AG08396 (cell line): ENCODE results near the gene AGAP5.

Experiments
- DNase-seq: peaks from one replicate; pipeline ENCODE4 v3.0.0; 2012; ENCODE audit warnings: low spot score, mixed read lengths

AGAP5 gene

GRCh38 chr10:73653701-73654100 lies 44.2 kb downstream of the AGAP5 start:
- no peak for DNase-seq

- DNase-seq, result no peak
Measured at GRCh38 chr10:73653195-73653594, 44.7 kb downstream of the AGAP5 start.

- DNase-seq, result peak; percentile 73
Measured at GRCh38 chr10:73650537-73651331, 47.2 kb downstream of the AGAP5 start.

- DNase-seq, result peak; percentile 67
Measured at GRCh38 chr10:73649876-73650536, 47.9 kb downstream of the AGAP5 start.

GRCh38 chr10:73648975-73649829 lies 48.7 kb downstream of the AGAP5 start:
- peak; percentile 45 for DNase-seq

- DNase-seq, result no peak
Measured at GRCh38 chr10:73647875-73648651, 49.8 kb downstream of the AGAP5 start.

- DNase-seq, result peak; percentile 40
Measured at GRCh38 chr10:73647211-73647874, 50.6 kb downstream of the AGAP5 start.

- DNase-seq, result no peak
Measured at GRCh38 chr10:73646598-73647041, 51.3 kb downstream of the AGAP5 start.

- no peak for DNase-seq
Measured at GRCh38 chr10:73645251-73645650, 52.7 kb downstream of the AGAP5 start.

- no peak for DNase-seq
Measured at GRCh38 chr10:73644767-73645166, 53.1 kb downstream of the AGAP5 start.

- peak; percentile 75 for DNase-seq
Measured at GRCh38 chr10:73644015-73644743, 53.7 kb downstream of the AGAP5 start.

GRCh38 chr10:73643362-73643761 lies 54.5 kb downstream of the AGAP5 start:
- DNase-seq, result no peak

- DNase-seq, result no peak
Measured at GRCh38 chr10:73641328-73642060, 56.4 kb downstream of the AGAP5 start, which contains the start of gene MYOZ1. Gene MYOZ1, minus strand, starts transcription at chr10:73641474. Its CDS starts 1,457 bp downstream, at chr10:73640017.

GRCh38 chr10:73639286-73639685 lies 58.6 kb downstream of the AGAP5 start:
- DNase-seq, result no peak

GRCh38 chr10:73635781-73636180 lies 62.1 kb downstream of the AGAP5 start:
- no peak for DNase-seq

GRCh38 chr10:73634421-73634820 lies 63.5 kb downstream of the AGAP5 start:
- no peak for DNase-seq

- DNase-seq, result no peak
Measured at GRCh38 chr10:73629165-73629564, 68.7 kb downstream of the AGAP5 start.

GRCh38 chr10:73628405-73628804 lies 69.5 kb downstream of the AGAP5 start:
- DNase-seq, result no peak

GRCh38 chr10:73627300-73627699 lies 70.6 kb downstream of the AGAP5 start:
- no peak for DNase-seq
